ENCODE measurements around the gene TSC22D2. TPM values are rescaled to one million over a fixed set of nuclear protein-coding genes. Genes with fewer than 3 reads are reported as not detected.
"Not testable (repeated sequence)": the region's sequence is repeated elsewhere in the genome, so short reads cannot be mapped to it uniquely, and the experiment has no call there.

Gene TSC22D2
- total and polyA plus RNA-seq, 2 of the 8 experiments (the other 6 are each of a cell fraction or from before 2014, with no cell fraction given) = 3.4 to 27.6 TPM

DNA sequence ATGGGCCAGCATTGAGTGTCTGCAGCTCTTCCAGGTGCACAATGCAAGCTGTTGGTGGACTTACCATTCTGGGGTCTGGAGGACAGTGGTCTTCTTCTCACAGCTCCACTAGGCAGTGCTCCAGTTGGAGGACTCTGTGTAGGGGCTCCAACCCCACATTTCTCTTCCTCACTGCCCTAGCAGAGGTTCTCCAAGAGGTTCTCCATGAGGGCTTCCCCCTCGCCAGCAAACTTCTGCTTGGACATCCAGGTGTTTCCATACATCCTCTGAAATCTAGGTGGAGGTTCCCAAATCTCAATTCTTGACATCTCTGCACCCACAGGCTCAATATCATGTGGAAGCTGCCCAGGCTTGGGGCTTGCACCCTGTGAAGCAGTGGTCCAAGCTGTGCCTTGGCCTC, 92.9 kb downstream of the TSC22D2 start:
- H3K4me3 ChIP-seq (ENCODE audit: extremely low read depth in 1 of 4, insufficient read depth in 2 of 4, low read depth in 3 of 4, low read length in 4 of 4); H2BK15ac ChIP-seq (ENCODE audit: low read length); H3K23ac ChIP-seq (ENCODE audit: insufficient read length); H2BK12ac ChIP-seq (ENCODE audit: low read depth, low read length); H3K56ac ChIP-seq (replicated peaks; ENCODE audit: insufficient read length, low read depth, low read length); FAIRE-seq; H3K4me1 ChIP-seq (replicated peaks in 1 of 4; ENCODE audit: control insufficient read depth in 3 of 4, insufficient read depth in 4 of 4, low read length in 3 of 4); H4K20me1 ChIP-seq (replicated peaks in 1 of 2; ENCODE audit: control insufficient read depth in 1 of 2, insufficient read depth in 2 of 2, low read length in 2 of 2); H3K79me1 ChIP-seq (ENCODE audit: low read depth, low read length); H3K9ac ChIP-seq (replicated peaks in 1 of 4; ENCODE audit: extremely low read depth in 1 of 4, low read depth in 3 of 4, low read length in 3 of 4); H2BK5ac ChIP-seq (ENCODE audit: low read depth, low read length); H3K14ac ChIP-seq (ENCODE audit: insufficient read length); H3K36me3 ChIP-seq (ENCODE audit: control insufficient read depth in 2 of 4, insufficient read depth in 4 of 4, low read length in 3 of 4); H3K18ac ChIP-seq (ENCODE audit: extremely low read depth, low read length); H3K23me2 ChIP-seq (ENCODE audit: low read depth, low read length); H3K79me2 ChIP-seq (ENCODE audit: control insufficient read depth in 1 of 2, insufficient read depth in 2 of 2, low read length in 2 of 2); H2BK20ac ChIP-seq (ENCODE audit: low read length); H2AFZ ChIP-seq (ENCODE audit: low read length); H4K91ac ChIP-seq (replicated peaks; ENCODE audit: insufficient read length, low read length); DNase-seq (ENCODE audit: low read depth in 1 of 2, low spot score in 2 of 2); H4K5ac ChIP-seq (ENCODE audit: insufficient read length, low read depth, low read length); H4K8ac ChIP-seq (ENCODE audit: extremely low read depth, insufficient read depth, low read length); POLR2A ChIA-PET (ENCODE audit: partially characterized antibody); H2BK120ac ChIP-seq (replicated peaks; ENCODE audit: low read depth, low read length); H3K4me2 ChIP-seq (ENCODE audit: insufficient read depth in 1 of 2, low read depth in 2 of 2, low read length in 2 of 2); H3K4ac ChIP-seq (replicated peaks; ENCODE audit: insufficient read length, low read depth, low read length); H2AK5ac ChIP-seq (ENCODE audit: low read depth, low read length); H3K27me3 ChIP-seq (replicated peaks in 1 of 4; ENCODE audit: control insufficient read depth in 3 of 4, extremely low read depth in 1 of 4, insufficient read depth in 3 of 4, low read length in 3 of 4); H3K27ac ChIP-seq (ENCODE audit: low read depth, low read length): not testable (repeated sequence)
- 88% methylated on average over 1 of the region's 1 CpG; no CpG with 5 or more reads in 1 of the 2 experiments for WGBS, 2 experiments (ENCODE audit: extremely low coverage in 1 of 2, insufficient coverage in 1 of 2, insufficient read length in 1 of 2, insufficient replicate concordance in 2 of 2, low coverage in 1 of 2, low lambda C conversion rate in 2 of 2, missing lambda C conversion rate in 1 of 2)
- CTCF ChIA-PET (ENCODE audit: partially characterized antibody) = interaction anchor here (0.8 to 1.9 kb wide), 4 partner anchors 12 to 1996 kb away, joined by 3 to 9 read pairs (median 4); no protein-coding TSS in a partner anchor
- H3K9me3 ChIP-seq (ENCODE audit: insufficient read depth in 2 of 2, low read depth in 1 of 2, low read length in 1 of 2) = peaks cover 11 to 12% of the 10 kb centered on the region in 2 experiments

Data from H1 (cell line).